HEK293 (cell line): ENCODE data around the gene SPNS1.

Source experiments
- CTCF ChIA-PET: fragments of 350-600 bp; formaldehyde crosslinking; extraction: SDS; loops from one replicate; lab custom pipeline; 2021; ENCODE audit warnings: antibody characterized with exemption; lab: Yijun Ruan, JAX
- POLR2A ChIA-PET: fragments of 300-600 bp; formaldehyde crosslinking; extraction: SDS; loops from one replicate; lab custom pipeline; 2020; ENCODE audit warnings: antibody characterized with exemption, inconsistent platforms; lab: Yijun Ruan, JAX
- H3K27ac ChIP-seq: fragments of 200-500 bp; sonication (Bioruptor generic); 2 replicates; pipeline ENCODE4 v1.5.1; 2014; ENCODE audit warnings: low read depth, low read length, control low read depth, inconsistent platforms; ENCODE audit errors: extremely low read depth
- H3K36me3 ChIP-seq, 2 experiments: fragments of 200-500 bp in 1 of 2; sonication (Bioruptor generic) in 1 of 2; 1 replicate in 1 of 2; 2 replicates in 1 of 2; pipeline ENCODE4 v1.5.1; 2014 to 2017; ENCODE audit warnings: inconsistent platforms in 2 of 2, low read length in 2 of 2; ENCODE audit not compliant: control insufficient read depth in 2 of 2, insufficient read depth in 1 of 2
- H3K4me1 ChIP-seq: fragments of 200-500 bp; sonication (Bioruptor generic); 2 replicates; pipeline ENCODE4 v1.5.1; 2014; ENCODE audit warnings: mild to moderate bottlenecking, low read length, inconsistent platforms; ENCODE audit not compliant: control insufficient read depth, insufficient read depth
- H3K4me3 ChIP-seq: 2 replicates; pipeline ENCODE4 v1.5.1; 2011; ENCODE audit warnings: low read depth, mild to moderate bottlenecking, control low read depth, low read length, moderate library complexity
- H3K9me3 ChIP-seq: fragments of 200-500 bp; sonication (Bioruptor generic); 2 replicates; pipeline ENCODE4 v1.5.1; 2014; ENCODE audit warnings: low read depth, low read length, inconsistent platforms; ENCODE audit not compliant: control insufficient read depth, insufficient read depth
- FEZF1 ChIP-seq: fragments of 450-650 bp; formaldehyde crosslinking; IDR thresholded peaks from 2 replicates; pipeline ENCODE4 v1.5.1; 2016; ENCODE audit warnings: missing biosample characterization, missing genetic modification characterization
- GLIS1 ChIP-seq: fragments of 450-650 bp; formaldehyde crosslinking; IDR thresholded peaks from 2 replicates; pipeline ENCODE4 v1.5.1; 2016; ENCODE audit warnings: missing biosample characterization, missing genetic modification characterization
- KLF16 ChIP-seq: fragments of 450-650 bp; formaldehyde crosslinking; IDR thresholded peaks from 2 replicates; pipeline ENCODE4 v1.5.1; 2017; ENCODE audit warnings: missing biosample characterization, missing genetic modification characterization
- KLF17 ChIP-seq: fragments of 450-650 bp; formaldehyde crosslinking; IDR thresholded peaks from 2 replicates; pipeline ENCODE4 v1.5.1; 2016; ENCODE audit warnings: missing biosample characterization, missing genetic modification characterization
- KLF8 ChIP-seq: fragments of 450-650 bp; formaldehyde crosslinking; IDR thresholded peaks from 2 replicates; pipeline ENCODE4 v1.5.1; 2016; ENCODE audit warnings: missing biosample characterization, missing genetic modification characterization
- PATZ1 ChIP-seq: fragments of 450-650 bp; formaldehyde crosslinking; IDR thresholded peaks from 2 replicates; pipeline ENCODE4 v1.5.1; 2016; ENCODE audit warnings: missing biosample characterization, missing genetic modification characterization
- RBAK ChIP-seq: fragments of 450-650 bp; formaldehyde crosslinking; IDR thresholded peaks from 2 replicates; pipeline ENCODE4 v1.5.1; 2016; ENCODE audit warnings: missing biosample characterization, missing genetic modification characterization
- TSHZ1 ChIP-seq: fragments of 450-650 bp; formaldehyde crosslinking; IDR thresholded peaks from 2 replicates; pipeline ENCODE4 v1.5.1; 2016; ENCODE audit warnings: missing biosample characterization, missing genetic modification characterization, borderline replicate concordance
- ZBTB11 ChIP-seq: fragments of 450-650 bp; formaldehyde crosslinking; conservative IDR thresholded peaks from 2 replicates; pipeline ENCODE4 v1.5.1; 2016; ENCODE audit warnings: low read depth, missing biosample characterization, missing genetic modification characterization
- ZBTB7A ChIP-seq: fragments of 450-650 bp; formaldehyde crosslinking; IDR thresholded peaks from 2 replicates; pipeline ENCODE4 v1.5.1; 2016; ENCODE audit warnings: low read depth, missing biosample characterization, missing genetic modification characterization
- ZFP41 ChIP-seq: fragments of 450-650 bp; formaldehyde crosslinking; IDR thresholded peaks from 2 replicates; pipeline ENCODE4 v1.5.1; 2016; ENCODE audit warnings: missing biosample characterization, missing genetic modification characterization, borderline replicate concordance
- ZNF157 ChIP-seq: fragments of 450-650 bp; formaldehyde crosslinking; IDR thresholded peaks from 2 replicates; pipeline ENCODE4 v1.5.1; 2016; ENCODE audit warnings: missing biosample characterization, missing genetic modification characterization
- ZNF16 ChIP-seq: fragments of 450-650 bp; formaldehyde crosslinking; IDR thresholded peaks from 2 replicates; pipeline ENCODE4 v1.5.1; 2016; ENCODE audit warnings: low read depth, missing biosample characterization, missing genetic modification characterization
- ZNF19 ChIP-seq: fragments of 450-650 bp; formaldehyde crosslinking; IDR thresholded peaks from 2 replicates; pipeline ENCODE4; 2016; ENCODE audit warnings: missing biosample characterization, missing genetic modification characterization, low read depth
- ZNF202 ChIP-seq: fragments of 450-650 bp; formaldehyde crosslinking; IDR thresholded peaks from 2 replicates; pipeline ENCODE4 v1.5.1; 2016; ENCODE audit warnings: missing biosample characterization, missing genetic modification characterization, borderline replicate concordance
- ZNF23 ChIP-seq: fragments of 450-650 bp; formaldehyde crosslinking; IDR thresholded peaks from 2 replicates; pipeline ENCODE4 v1.5.1; 2016; ENCODE audit warnings: missing biosample characterization, missing genetic modification characterization, borderline replicate concordance
- ZNF335 ChIP-seq: fragments of 450-650 bp; formaldehyde crosslinking; conservative IDR thresholded peaks from 2 replicates; pipeline ENCODE4 v1.5.1; 2016; ENCODE audit warnings: missing biosample characterization, missing genetic modification characterization
- ZNF404 ChIP-seq: fragments of 450-650 bp; formaldehyde crosslinking; IDR thresholded peaks from 2 replicates; pipeline ENCODE4 v1.5.1; 2017; ENCODE audit warnings: missing biosample characterization, missing genetic modification characterization
- ZNF529 ChIP-seq: fragments of 450-650 bp; formaldehyde crosslinking; IDR thresholded peaks from 2 replicates; pipeline ENCODE4 v1.5.1; 2017; ENCODE audit warnings: missing genetic modification characterization, missing biosample characterization; ENCODE audit not compliant: insufficient replicate concordance
- ZNF571 ChIP-seq: fragments of 450-650 bp; formaldehyde crosslinking; IDR thresholded peaks from 2 replicates; pipeline ENCODE4 v1.5.0; 2017; ENCODE audit warnings: missing biosample characterization, missing genetic modification characterization
- ZNF610 ChIP-seq: fragments of 450-650 bp; formaldehyde crosslinking; IDR thresholded peaks from 2 replicates; pipeline ENCODE4 v1.5.1; 2016; ENCODE audit warnings: missing biosample characterization, missing genetic modification characterization, borderline replicate concordance
- ZNF629 ChIP-seq: fragments of 450-650 bp; formaldehyde crosslinking; IDR thresholded peaks from 2 replicates; pipeline ENCODE4 v1.5.1; 2017; ENCODE audit warnings: missing biosample characterization, missing genetic modification characterization
- ZNF660 ChIP-seq: fragments of 450-650 bp; IDR thresholded peaks from 2 replicates; pipeline ENCODE4 v1.5.1; 2018; ENCODE audit warnings: missing biosample characterization, mild to moderate bottlenecking, missing genetic modification characterization
- ZNF776 ChIP-seq: fragments of 450-650 bp; formaldehyde crosslinking; IDR thresholded peaks from 2 replicates; pipeline ENCODE4 v1.5.0; 2017; ENCODE audit warnings: missing biosample characterization, missing genetic modification characterization, borderline replicate concordance

The SPNS1 gene

GRCh38 chr16:29009838-29010166 lies 35.2 kb downstream of the SPNS1 start:
- ChIA-PET POLR2A (no interaction called here), CTCF (no interaction called here)
- Histone ChIP-seq H3K4me1 (no peaks in the 10 kb centered on the region), H3K36me3 (no peaks in the 10 kb centered on the region), H3K27ac (no peak overlapping the region), H3K4me3 (no peak overlapping the region), H3K9me3 (no peaks in the 10 kb centered on the region)
- TF ChIP-seq ZNF404, result no peak
- no peak for TF ChIP-seq KLF8 (tag by site-specific recombination)
- no peak for TF ChIP-seq ZBTB11 (tag by site-specific recombination)
- no peak for TF ChIP-seq ZNF157 (tag by site-specific recombination)
- no peak for TF ChIP-seq ZNF529 (tag by site-specific recombination)
- no peak for TF ChIP-seq ZNF660
- no peak for TF ChIP-seq ZNF202
- TF ChIP-seq ZNF19 (tag by site-specific recombination), result no peak
- TF ChIP-seq ZNF16, result no peak
- no peak for TF ChIP-seq TSHZ1
- TF ChIP-seq ZFP41 (tag by site-specific recombination), result no peak

- POLR2A ChIA-PET, result interaction anchor here (0.6 kb wide), 1 partner anchor 642 kb away, joined by 4 read pairs; no protein-coding TSS in a partner anchor
- TF ChIP-seq KLF16 (tag by site-specific recombination), result no peak
- TF ChIP-seq ZNF776, result no peak
- TF ChIP-seq RBAK (tag by site-specific recombination), result no peak
- no peak for TF ChIP-seq ZNF571 (tag by site-specific recombination)
- no peak for TF ChIP-seq GLIS1 (tag by site-specific recombination)
- no peak for TF ChIP-seq KLF17 (tag by site-specific recombination)
- no peak for TF ChIP-seq ZNF335 (tag by site-specific recombination)
- TF ChIP-seq PATZ1 (tag by site-specific recombination), result no peak
- TF ChIP-seq FEZF1 (tag by site-specific recombination), result no peak
- TF ChIP-seq ZNF23 (tag by site-specific recombination), result no peak
- no peak for TF ChIP-seq ZBTB7A
- no peak for TF ChIP-seq ZNF610 (tag by site-specific recombination)
- no peak for TF ChIP-seq ZNF629 (tag by site-specific recombination)
- TF ChIP-seq, all 188 proteins: peak for 0
- Histone ChIP-seq H3K4me1 (no peaks in the 10 kb centered on the region), H3K9me3 (no peaks in the 10 kb centered on the region), H3K36me3 (no peaks in the 10 kb centered on the region), H3K4me3 (no peak overlapping the region), H3K27ac (no peak overlapping the region)
- CTCF ChIA-PET, result interaction anchor here (0.6 kb wide), 1 partner anchor 15 kb away, joined by 3 read pairs; no protein-coding TSS in a partner anchor
These were observed 36.5 kb downstream of the SPNS1 start for GRCh38 chr16:29011112-29011511.
